Measurements from ENCODE around the gene SIVA1. TPM values are rescaled to one million over a fixed set of nuclear protein-coding genes. Genes with fewer than 3 reads are reported as not detected.

The SIVA1 gene
- polyA plus RNA-seq (ENCODE audit: insufficient read length), result 71.9 TPM

GRCh38 chr14:104752735-104753527 is at the start of gene SIVA1:
Gene SIVA1 (plus strand): TSS chr14:104753147. CDS start chr14:104753202, 55 bp downstream.
- DNase-seq (ENCODE audit: low read depth), result peak; percentile 96

- DNase-seq (ENCODE audit: low read depth), result no peak
These were observed 49.7 kb upstream of the SIVA1 start for GRCh38 chr14:104703269-104703668.

GRCh38 chr14:104704252-104704651 is 48.7 kb upstream of the SIVA1 start:
- no peak for DNase-seq (ENCODE audit: low read depth)

GRCh38 chr14:104705340-104706047 is 47.5 kb upstream of the SIVA1 start:
- no peak for DNase-seq (ENCODE audit: low read depth)

- DNase-seq (ENCODE audit: low read depth), result peak; percentile 26
These were observed 46.0 kb upstream of the SIVA1 start for GRCh38 chr14:104706733-104707607.

- no peak for DNase-seq (ENCODE audit: low read depth)
These were observed 45.0 kb upstream of the SIVA1 start for GRCh38 chr14:104707608-104708595.

GRCh38 chr14:104708606-104709268 is 44.2 kb upstream of the SIVA1 start:
- no peak for DNase-seq (ENCODE audit: low read depth)

GRCh38 chr14:104709387-104710039 is 43.4 kb upstream of the SIVA1 start:
- no peak for DNase-seq (ENCODE audit: low read depth)

- no peak for DNase-seq (ENCODE audit: low read depth)
These were observed 42.7 kb upstream of the SIVA1 start for GRCh38 chr14:104710071-104710735.

- no peak for DNase-seq (ENCODE audit: low read depth)
These were observed 39.8 kb upstream of the SIVA1 start for GRCh38 chr14:104712881-104713734.

- no peak for DNase-seq (ENCODE audit: low read depth)
These were observed 38.9 kb upstream of the SIVA1 start for GRCh38 chr14:104714066-104714465.

GRCh38 chr14:104714681-104715080 is 38.3 kb upstream of the SIVA1 start:
- no peak for DNase-seq (ENCODE audit: low read depth)

- no peak for DNase-seq (ENCODE audit: low read depth)
These were observed 37.5 kb upstream of the SIVA1 start for GRCh38 chr14:104715416-104715815.

- DNase-seq (ENCODE audit: low read depth), result no peak
These were observed 37.1 kb upstream of the SIVA1 start for GRCh38 chr14:104715871-104716270.

- DNase-seq (ENCODE audit: low read depth), result no peak
These were observed 35.8 kb upstream of the SIVA1 start for GRCh38 chr14:104717137-104717536.

GRCh38 chr14:104717646-104718045 is 35.3 kb upstream of the SIVA1 start:
- DNase-seq (ENCODE audit: low read depth), result no peak

GRCh38 chr14:104718147-104718546 is 34.8 kb upstream of the SIVA1 start:
- DNase-seq (ENCODE audit: low read depth), result no peak

GRCh38 chr14:104718871-104719270 is 34.1 kb upstream of the SIVA1 start:
- DNase-seq (ENCODE audit: low read depth), result no peak
